ENCODE results near the gene FLOT1.

Gene FLOT1

GRCh38 chr6:30679765-30680535 lies 62.5 kb downstream of the FLOT1 start:
- DNase-seq (ENCODE audit: low read depth), result no peak

GRCh38 chr6:30678964-30679726 lies 63.3 kb downstream of the FLOT1 start:
- DNase-seq (ENCODE audit: low read depth), result no peak

Data from HS-27A (cell line).